CD1c-positive myeloid dendritic cell (primary cell): ENCODE data around the gene ARMH3.
A peak's percentile ranks its signal among the peaks of the same experiment; 100 is the strongest.

Experiments
- DNase-seq: peaks from one replicate; pipeline ENCODE4 v3.0.0-alpha.2; 2016; ENCODE audit errors: extremely low spot score

The ARMH3 gene, protein sequence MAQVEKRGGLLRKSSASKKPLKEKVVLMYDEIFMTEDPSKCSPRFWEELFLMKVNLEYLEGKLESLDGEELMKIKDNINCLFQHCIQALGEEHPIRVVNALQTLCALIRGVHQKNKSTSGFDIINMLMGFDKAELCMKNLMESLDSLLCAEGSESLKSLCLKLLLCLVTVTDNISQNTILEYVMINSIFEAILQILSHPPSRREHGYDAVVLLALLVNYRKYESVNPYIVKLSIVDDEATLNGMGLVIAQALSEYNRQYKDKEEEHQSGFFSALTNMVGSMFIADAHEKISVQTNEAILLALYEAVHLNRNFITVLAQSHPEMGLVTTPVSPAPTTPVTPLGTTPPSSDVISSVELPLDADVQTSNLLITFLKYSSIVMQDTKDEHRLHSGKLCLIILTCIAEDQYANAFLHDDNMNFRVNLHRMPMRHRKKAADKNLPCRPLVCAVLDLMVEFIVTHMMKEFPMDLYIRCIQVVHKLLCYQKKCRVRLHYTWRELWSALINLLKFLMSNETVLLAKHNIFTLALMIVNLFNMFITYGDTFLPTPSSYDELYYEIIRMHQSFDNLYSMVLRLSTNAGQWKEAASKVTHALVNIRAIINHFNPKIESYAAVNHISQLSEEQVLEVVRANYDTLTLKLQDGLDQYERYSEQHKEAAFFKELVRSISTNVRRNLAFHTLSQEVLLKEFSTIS

DNA sequence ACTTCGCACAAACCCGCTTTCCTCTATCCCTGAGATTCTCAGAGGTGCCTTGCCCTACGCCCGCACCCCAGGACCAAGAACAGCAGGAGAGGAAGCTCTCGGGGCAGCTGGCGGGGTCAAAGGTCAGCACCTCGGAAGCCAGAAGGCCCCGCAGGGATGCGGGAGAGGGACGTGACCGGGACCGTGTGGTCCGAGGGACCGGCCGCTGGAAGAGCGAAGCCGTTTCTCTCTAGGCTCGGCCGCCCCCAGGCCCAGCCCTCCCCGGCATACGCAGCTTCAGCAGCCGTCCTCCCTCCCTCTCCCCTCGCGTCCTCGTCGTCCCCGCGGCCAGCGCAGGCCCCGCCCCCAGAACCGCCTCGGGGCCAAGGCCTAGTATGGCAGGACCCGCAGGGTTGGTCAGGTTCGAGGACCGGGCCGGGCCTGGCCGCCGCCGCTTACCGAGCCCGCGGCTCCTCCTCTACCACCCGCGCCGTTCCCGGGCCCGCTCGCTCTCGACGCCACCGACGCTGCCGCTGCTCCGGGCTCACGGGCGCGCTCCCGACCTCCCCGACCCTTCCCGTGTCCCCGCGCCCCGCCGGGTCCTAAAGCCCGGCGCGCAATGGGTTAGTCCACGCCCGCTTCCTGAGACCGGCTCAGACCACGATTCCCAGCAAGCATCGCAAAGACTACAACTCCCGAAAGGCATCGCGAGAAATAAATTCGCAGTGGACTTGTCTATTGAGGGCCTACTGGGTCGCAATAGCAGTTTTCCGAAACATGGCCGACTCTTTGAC is at the start of gene ARMH3:
TSS of gene ARMH3 (minus strand) at position 527 of the 773 bp plus-strand sequence. CDS start 16,059 bp downstream, outside the sequence.
- peak; percentile 96 for DNase-seq

DNA sequence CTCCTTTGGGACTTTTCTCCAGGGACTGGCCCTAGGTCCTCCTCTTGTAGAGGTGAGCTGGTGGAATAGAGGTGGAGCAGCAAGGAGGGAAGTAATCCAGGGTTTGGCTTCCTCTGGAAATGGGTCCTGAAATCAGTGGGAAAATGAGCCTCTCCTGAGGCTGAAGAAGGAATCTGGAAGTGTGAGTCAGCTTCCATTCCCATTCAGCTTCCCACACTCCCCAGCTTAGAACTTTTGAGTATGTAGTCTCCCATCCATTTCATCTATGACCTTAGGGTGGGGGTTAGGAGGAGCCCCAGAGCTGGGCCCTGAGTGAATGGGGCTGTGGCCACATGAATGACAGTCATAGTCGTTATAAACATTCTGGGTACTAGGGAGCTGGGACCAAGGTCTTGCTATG is 46.4 kb upstream of the ARMH3 start:
- no peak for DNase-seq

DNA sequence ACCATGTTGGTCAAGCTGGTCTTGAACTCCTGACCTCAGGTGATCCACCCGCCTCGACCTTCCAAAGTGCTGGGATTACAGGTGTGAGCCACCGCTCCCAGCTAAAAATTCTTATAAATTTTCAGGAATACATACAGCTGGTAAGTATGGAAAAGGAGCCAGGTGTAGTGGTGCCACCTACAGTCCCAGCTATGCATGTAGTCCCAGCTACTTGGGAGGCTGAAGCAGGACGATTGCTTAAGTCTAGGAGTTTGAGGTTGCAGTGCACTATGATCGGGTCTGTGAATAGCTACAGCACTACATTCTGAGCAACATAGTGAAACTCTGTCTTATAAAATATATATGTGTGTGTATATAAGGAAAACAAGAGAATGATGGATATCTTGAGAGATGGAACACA is 45.2 kb upstream of the ARMH3 start:
- no peak for DNase-seq

DNA sequence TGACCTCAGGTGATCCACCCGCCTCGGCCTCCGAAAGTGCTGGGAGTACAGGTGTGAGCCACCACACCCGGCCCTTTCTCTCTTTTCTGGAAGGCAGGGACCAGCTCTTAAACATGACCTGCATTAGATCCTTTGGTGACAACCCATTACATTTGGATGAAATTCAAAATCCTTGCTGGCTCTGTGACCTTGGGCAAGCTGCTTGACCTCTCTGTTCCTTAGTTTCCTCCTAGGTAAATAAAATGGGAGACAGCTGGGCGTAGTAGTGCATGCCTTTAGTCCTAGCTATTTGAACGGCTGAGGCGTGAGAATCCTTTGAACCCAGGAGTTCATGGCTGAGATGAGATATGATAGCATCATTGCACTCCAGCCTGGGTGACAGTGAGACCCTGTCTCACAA is 40.5 kb upstream of the ARMH3 start:
- no peak for DNase-seq

DNA sequence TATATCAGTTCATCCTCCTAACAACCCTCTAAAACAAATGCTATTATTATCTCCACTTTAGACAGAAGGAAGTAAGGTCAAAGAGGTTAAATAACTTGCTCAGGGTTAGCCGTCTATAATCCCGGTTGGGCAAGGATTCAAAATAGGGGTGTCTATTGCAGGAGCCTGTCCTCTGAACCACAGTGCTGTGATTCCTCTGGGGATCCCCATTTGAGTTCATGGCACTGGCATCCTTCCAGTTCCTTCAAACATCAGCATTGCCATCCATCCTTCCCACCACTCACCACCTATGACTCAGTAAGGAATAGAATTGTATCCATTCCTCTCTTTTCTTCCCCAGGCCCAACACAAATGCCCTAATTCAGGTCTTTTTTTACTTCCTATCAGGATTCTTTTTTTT is 34.8 kb upstream of the ARMH3 start:
- no peak for DNase-seq

DNA sequence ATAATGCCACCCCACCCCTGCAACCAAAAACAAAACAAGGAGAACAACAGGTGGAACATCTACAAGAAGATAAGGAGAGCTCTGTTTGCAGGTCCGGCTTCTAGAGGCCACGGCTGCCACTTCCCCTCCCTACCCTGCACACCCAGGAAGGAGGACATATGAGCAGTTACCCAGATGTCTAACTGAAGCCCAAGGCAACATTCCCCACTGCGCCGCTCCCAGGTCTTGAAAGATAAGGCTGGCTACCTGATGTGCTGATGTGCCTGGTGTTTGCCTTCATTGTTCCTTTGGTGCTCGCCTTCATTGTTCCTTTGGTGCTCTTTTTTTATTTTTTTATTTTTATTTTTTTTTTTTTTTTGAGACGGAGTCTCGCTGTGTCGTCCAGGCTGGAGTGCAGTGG is 30.2 kb upstream of the ARMH3 start:
- DNase-seq: no peak

DNA sequence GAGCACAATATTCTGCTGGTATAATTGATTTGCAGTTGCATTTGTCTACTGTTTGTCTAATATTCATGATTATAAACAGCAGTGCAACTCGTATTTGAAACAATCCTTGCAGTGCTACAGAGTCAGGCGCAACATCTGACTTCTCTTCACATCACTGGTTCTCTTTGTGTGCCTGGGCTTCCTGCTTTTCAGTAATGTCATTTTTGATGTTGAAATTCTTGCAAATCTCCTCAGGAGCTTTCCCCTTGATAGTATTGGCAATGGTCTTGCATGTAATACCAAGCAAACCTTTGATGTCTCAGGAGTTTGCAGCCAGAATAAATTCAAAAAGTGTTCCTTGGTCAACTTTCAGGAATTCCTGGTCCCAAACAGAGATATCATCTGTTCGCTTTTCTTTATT is 29.4 kb upstream of the ARMH3 start:
- DNase-seq: peak; percentile 18

DNA sequence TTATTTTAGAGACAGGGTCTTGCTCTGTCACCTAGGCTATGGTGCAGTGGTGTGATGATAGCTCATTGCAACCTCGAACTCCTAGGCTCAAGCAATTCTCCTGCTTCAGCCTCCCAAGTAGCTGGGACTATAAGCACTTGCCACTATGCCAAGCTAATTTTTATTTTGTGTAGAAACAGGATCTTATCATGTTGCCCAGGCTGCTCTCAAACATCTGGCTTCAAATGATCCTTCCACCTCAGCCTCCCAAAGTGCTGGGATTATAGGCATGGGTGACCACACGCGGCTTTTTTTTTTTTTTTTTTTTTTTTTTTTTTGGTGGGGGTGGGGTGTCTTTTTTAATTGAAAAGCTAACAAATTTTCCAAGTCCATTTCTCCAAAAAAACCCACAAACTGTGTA is 27.6 kb upstream of the ARMH3 start:
- DNase-seq: no peak

DNA sequence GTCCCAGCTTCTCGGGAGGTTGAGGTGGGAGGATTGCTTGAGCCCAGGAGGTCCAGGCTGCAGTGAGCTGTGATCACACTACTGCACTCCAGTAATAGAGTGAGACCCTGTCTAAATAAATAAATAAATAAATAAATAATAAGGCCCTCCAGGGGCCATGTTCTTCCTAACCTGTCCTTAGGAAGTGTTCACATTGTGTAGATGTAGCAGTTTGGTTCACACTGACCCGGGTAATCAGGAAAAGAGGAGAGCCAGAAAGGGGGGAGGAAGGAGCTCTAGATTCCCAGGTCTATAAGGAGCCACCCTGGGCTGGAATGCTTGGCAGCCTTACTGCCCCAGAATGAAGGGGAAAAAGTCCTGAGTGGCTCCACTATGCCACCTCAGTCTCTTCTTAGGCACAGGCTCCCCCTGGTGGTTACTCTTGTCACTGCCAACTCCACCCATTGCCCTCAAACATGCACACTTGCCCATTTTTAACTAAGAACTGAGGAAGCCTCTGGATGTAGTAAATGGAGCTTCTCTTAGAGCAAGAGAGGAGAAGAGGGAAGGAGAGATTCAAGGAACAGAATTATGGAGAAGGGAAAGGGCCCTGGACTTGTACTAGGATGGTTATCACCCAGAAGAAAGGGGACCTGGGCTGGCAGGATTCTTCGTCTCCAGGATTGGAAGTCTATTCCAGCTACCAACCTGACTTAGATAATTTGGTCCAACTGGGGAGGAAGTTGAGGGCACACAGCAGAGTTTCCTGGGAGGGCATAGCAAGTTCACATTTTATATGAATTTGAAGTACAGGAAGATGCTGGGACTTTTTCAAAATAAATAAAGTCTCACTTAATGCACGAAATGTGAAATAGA is 16.9 kb upstream of the ARMH3 start:
- DNase-seq: peak; percentile 83

DNA sequence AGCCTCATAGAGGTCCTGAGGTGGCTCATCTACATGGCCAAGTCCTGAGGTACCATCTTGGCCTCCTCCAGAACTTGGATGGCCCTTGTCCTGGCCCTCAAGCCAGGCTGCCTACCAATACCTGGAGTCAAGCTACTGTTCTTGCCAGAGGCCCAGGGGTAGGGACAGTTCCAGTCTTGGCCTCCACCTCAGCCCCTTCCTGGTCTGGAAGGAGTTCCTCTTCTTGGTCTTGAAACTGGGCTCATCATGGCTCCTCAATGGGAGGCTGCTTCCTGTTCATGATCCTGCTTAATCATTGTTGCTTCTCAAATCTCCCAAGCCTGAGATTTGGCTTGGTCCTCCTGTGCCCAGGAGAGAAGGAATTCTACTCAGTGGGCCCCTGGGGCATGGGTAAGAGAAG is 13.1 kb upstream of the ARMH3 start:
- peak; percentile 66 for DNase-seq

DNA sequence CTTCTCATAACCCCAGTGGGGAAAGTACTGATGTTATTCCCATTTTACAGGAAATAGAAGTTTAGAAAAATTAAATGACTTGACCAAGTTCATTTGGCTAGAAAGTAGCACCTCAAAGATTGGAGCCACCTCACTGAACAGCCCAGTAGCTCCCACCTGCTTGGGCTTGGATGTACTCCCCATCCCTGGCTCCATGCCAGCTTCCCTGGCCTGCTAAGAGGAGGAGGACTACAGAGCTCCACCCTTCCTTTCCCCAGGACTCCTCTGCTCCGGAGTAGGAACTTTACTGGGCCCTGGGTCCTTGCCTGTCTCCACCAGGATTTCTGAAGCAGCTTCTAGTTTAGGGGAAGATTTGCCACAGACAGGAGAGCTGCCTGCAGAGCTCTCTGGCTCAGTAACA is 12.2 kb upstream of the ARMH3 start:
- DNase-seq: no peak

DNA sequence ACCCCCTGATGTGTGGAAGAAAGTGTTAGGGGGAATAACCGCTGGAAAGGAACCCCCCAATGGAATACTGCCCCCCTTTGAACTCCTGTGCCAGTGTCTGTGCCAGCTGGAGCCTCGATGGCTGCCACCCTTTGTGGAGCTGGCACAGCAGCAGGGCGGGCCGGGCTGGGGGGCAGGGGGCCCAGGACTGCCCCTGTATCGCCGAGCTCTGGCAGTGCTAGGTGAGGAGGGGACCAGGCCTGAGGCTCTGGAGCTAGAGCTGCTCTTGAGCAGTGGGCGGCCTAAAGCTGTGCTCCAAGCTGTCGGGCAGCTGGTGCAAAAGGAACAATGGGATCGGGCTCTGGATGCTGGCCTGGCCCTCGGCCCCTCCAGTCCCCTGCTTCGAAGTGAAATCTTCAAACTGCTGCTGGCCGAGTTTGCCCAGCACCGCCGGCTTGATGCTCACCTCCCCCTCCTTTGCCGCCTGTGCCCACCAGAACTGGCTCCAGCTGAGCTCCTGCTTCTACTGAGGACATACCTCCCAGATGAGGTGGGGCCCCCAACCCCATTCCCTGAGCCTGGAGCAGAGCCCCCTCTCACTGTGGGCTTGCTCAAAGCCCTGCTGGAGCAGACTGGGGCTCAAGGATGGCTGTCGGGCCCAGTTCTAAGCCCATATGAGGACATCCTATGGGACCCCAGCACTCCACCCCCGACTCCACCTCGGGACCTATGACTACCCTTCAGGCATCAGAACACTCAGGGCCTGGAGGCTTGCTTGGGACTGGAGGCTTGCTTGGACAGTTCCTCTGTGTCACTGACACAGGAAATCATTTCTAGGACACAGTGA is 11.3 kb upstream of the ARMH3 start:
- DNase-seq: no peak

DNA sequence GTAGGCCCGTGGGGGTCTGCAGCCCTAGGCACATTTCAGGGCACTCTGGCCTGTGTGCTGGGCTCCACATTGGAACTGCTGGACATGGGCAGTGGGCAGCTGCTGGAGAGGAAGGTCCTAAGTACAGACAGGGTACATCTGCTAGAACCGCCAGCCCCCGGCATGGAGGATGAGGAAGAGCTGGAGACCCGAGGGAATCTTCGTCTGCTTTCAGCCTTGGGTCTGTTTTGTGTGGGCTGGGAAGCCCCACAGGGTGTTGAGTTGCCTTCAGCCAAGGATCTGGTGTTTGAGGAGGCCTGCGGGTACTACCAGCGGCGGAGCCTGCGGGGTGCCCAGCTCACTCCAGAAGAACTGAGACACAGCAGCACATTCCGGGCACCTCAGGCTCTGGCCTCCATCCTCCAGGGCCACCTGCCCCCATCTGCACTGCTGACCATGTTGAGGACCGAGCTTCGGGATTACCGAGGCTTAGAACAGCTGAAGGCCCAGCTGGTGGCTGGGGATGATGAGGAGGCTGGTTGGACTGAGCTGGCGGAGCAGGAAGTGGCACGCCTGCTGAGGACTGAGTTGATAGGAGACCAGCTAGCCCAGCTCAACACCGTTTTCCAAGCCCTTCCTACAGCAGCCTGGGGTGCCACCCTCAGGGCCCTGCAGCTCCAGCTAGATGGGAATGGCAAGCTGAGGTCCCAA is 10.6 kb upstream of the ARMH3 start:
- no peak for DNase-seq

DNA sequence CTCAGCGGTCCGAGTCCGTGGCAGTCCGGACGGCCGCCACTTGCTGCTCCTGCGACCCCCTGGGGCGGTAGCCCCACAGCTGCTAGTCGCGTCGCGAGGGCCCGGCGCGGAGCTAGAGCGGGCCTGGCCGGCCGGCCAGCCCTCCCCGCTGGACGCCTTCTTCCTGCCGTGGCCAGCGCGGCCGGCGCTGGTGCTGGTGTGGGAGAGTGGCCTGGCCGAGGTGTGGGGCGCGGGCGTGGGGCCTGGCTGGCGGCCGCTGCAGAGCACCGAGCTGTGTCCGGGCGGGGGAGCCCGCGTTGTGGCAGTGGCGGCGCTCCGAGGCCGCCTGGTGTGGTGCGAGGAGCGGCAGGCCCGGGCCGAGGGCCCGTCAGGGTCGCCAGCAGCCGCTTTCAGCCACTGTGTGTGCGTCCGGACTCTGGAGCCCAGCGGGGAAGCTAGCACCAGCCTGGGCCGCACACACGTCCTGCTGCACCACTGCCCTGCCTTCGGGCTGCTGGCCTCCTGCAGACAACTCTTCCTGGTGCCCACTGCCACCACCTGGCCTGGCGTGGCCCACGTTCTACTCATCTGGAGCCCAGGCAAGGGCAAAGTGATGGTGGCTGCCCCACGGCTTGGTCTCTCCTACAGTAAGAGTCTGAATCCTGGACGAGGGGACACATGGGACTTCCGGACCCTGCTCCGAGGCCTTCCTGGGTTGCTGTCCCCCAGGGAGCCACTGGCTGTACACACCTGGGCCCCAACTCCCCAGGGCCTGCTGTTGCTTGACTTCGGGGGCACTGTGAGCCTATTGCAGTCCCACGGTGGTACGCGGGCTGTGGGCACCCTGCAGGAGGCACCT is 9.8 kb upstream of the ARMH3 start:
- DNase-seq: peak; percentile 29

DNA sequence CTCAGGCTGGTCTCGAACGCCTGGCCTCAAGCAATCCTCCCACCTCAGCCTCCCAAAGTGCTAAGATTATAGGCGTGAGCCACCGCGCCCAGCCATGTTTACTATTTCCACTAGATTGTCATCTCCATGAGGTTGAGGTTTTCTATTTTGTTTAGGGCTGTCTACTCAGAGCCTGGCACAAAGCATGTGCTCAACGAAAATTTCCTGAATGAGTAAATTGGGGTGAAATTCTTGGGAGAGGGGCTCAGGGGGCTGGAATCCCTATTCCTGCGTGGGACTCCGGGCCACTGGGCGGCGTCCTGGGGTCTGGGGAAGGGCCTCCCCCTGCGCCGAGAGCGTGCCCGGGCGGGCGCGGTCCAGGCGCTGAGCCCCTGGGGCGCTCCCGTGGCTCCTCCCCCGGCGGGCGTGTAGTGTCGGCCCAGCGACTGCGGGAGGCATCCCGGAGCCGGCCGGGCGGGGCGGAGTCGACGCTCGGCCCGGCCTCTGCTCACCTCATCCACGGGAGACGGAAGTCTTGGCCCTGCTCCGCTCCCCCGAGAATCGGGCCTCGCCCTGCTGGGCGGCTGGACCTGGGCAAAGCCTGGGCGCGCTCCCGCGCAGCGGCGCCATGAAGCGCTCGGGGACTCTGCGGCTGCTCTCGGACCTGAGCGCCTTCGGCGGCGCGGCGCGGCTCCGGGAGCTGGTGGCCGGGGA is 9.0 kb upstream of the ARMH3 start, which contains the start of gene HPS6:
TSS of gene HPS6 (plus strand) at position 482 of the 693 bp plus-strand sequence. CDS start at position 608, 126 bp downstream.
- DNase-seq: peak; percentile 95

DNA sequence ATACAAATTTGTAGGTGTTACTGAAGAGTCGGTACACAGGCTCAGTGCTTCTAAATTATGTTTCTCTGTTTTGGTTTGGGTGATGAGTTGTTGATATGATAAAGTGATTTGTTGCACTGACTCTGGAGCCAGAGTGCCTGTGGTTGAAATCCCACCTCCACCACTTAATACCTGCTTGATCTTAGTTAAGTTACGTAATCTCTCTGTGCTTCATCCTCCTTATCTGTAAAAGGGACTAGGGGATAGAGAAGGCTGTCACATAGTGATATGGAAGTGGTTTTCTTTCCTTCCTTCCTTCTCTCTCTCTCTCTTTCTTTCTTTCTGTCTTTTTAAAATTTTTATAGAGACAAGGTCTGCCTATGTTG is 8.5 kb upstream of the ARMH3 start:
- no peak for DNase-seq

DNA sequence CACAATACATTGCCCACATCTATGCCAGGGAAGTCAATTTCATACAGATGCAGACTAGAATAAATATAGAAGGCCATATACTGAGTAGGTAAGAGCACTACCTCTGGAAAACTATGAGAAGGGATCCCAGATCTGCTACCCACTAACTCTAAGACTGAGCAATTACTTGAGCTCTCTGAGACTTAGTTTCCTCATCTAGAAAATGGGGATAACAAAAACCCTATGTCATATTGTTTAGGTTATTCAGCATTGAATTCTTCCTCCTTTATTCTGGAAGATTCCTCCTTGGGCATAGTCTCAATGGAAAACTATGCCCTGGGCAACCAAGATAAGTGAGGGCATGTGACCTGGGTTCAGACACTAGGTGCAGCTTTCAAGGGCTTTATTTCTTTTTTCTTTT is 4.0 kb upstream of the ARMH3 start:
- DNase-seq: no peak

DNA sequence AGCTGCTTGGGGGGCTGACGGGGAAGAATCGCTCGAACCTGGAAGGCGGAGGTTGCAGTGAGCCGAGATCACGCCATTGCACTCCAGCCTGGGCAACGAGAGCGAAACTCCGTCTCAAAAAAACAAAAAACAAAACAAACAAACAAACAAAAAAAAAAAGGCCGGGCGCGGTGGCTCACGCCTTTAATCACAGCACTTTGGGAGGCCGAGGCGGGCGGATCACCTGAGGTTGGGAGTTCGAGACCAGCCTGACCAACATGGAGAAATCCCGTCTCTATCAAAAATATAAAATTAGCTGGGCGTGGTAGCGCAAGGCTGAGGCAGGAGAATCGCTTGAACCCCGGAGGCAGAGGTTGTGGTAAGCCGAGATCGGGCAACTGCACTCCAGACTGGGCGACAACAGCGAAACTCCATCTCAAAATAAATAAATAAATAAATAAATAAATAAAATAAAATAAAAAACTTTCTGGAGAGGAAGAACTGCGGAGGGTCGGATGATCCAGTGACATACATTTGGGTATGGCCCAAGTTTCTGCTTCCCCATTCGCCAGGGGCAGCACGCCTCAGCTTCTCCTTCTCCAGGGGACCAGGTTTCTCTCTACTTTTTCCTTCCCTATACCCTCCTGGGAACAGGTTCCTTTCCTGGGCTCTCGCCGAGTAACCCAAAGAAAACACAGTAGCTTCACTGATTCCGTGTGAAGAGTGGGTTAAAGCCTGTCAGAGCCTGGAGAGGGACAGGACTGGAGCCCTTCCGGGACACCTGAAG is 909 bp downstream of the ARMH3 start:
- DNase-seq: peak; percentile 74
